K562 (cell line): ENCODE results near the gene TPGS1. TPM values are rescaled to one million over a fixed set of nuclear protein-coding genes. Genes with fewer than 3 reads are reported as not detected.

Source experiments
- ATAC-seq: fragments of 200-7000 bp; cut with Tn5 transposase; 3 replicates; pipeline ENCODE4 v1.9.1; 2020; ENCODE audit warnings: moderate library complexity
- BruUV-seq: library from RNA; stranded (reverse); fragments of 400-500 nt; replicated peaks from 2 replicates; lab custom pipeline; 2021; lab: Mats Ljungman, UMichigan
- CTCF ChIA-PET: fragments of 300-600 bp; formaldehyde crosslinking; extraction: SDS; loops from one replicate; lab custom pipeline; 2021; ENCODE audit warnings: low intra/inter-chr PET ratio; lab: Yijun Ruan, JAX
- POLR2A ChIA-PET: fragments of 300-600, 350-650 bp; sonication (Branson Sonifier 250); formaldehyde crosslinking; extraction: SDS; loops from one replicate; lab custom pipeline; 2021; ENCODE audit warnings: antibody characterized with exemption, inconsistent platforms; lab: Yijun Ruan, JAX
- DNase-seq, 4 experiments: peaks; one replicate each; pipeline versions ENCODE4 v3.0.0 to v3.0.0-alpha.2; 2011 to 2018; ENCODE audit warnings: low spot score in 3 of 4, mixed read lengths in 3 of 4; ENCODE audit errors: extremely low read depth in 1 of 4
- FAIRE-seq: peaks from 2 replicates; lab custom pipeline; 2011; peaks lifted over from hg19 to GRCh38; lab: Jason Lieb, UNC
- H2AFZ ChIP-seq: 2 replicates; pipeline ENCODE4 v1.6.0; 2011; ENCODE audit warnings: low read depth, low read length, control low read depth, inconsistent platforms
- H3K27ac ChIP-seq: fragments of 200-600 bp; 3 replicates; pipeline ENCODE4 v1.8.0; 2011; ENCODE audit warnings: low read depth, mild to moderate bottlenecking, control low read depth, inconsistent platforms, low read length, moderate library complexity, mixed read lengths; ENCODE audit errors: extremely low read depth
- H3K27me3 ChIP-seq, 2 experiments: fragments of 300-600 bp in 1 of 2; 2 replicates in 1 of 2; 3 replicates in 1 of 2; pipeline versions ENCODE4 v1.6.0 to v1.8.0; 2011; ENCODE audit warnings: inconsistent platforms in 2 of 2, low read length in 2 of 2, mild to moderate bottlenecking in 1 of 2, mixed read lengths in 1 of 2, moderate library complexity in 1 of 2; ENCODE audit not compliant: control insufficient read depth in 2 of 2, insufficient read depth in 2 of 2
- H3K36me3 ChIP-seq: fragments of 300-600 bp; 3 replicates; pipeline ENCODE4 v1.8.0; 2011; ENCODE audit warnings: mild to moderate bottlenecking, low read length, inconsistent platforms; ENCODE audit not compliant: control insufficient read depth, insufficient read depth
- H3K4me1 ChIP-seq, 2 experiments: fragments of 200-600 bp in 1 of 2; replicated peaks in 1 of 2; 2 replicates in 1 of 2; 3 replicates in 1 of 2; pipeline versions ENCODE4 v1.5.1 to v1.8.0; 2011; ENCODE audit warnings: inconsistent platforms in 2 of 2, low read length in 2 of 2, mild to moderate bottlenecking in 1 of 2, mixed read lengths in 1 of 2, moderate library complexity in 1 of 2; ENCODE audit not compliant: control insufficient read depth in 2 of 2, insufficient read depth in 2 of 2
- H3K4me2 ChIP-seq: 2 replicates; pipeline ENCODE4 v1.6.1; 2011; ENCODE audit warnings: low read length, control low read depth, inconsistent platforms, mixed read lengths; ENCODE audit not compliant: insufficient read depth
- H3K4me3 ChIP-seq: fragments of 200-600 bp; sonication (generic), shearing (Covaris generic); 2 replicates; pipeline ENCODE4 v1.5.1; 2016; ENCODE audit warnings: control low read depth, inconsistent platforms
- H3K79me2 ChIP-seq: fragments of 200-600 bp; 3 replicates; pipeline ENCODE4 v1.8.0; 2011; ENCODE audit warnings: low read length, inconsistent platforms; ENCODE audit not compliant: control insufficient read depth, insufficient read depth
- H3K9ac ChIP-seq, 2 experiments: 2 replicates each; pipeline versions ENCODE4 v1.6.0 to v1.6.1; 2011; ENCODE audit warnings: low read depth in 2 of 2, low read length in 2 of 2, control low read depth in 1 of 2, inconsistent platforms in 1 of 2, mild to moderate bottlenecking in 1 of 2, mixed read lengths in 1 of 2; ENCODE audit not compliant: insufficient read depth in 1 of 2
- H3K9me1 ChIP-seq: one replicate; pipeline ENCODE4 v1.6.0; 2011; ENCODE audit warnings: inconsistent platforms, mild to moderate bottlenecking, low read length, moderate library complexity; ENCODE audit not compliant: control insufficient read depth, insufficient read depth
- H3K9me3 ChIP-seq: replicated peaks from 2 replicates; pipeline ENCODE4 v1.5.1; 2011; ENCODE audit warnings: low read depth, low read length, inconsistent platforms; ENCODE audit not compliant: control insufficient read depth, insufficient read depth
- H4K20me1 ChIP-seq: replicated peaks from 2 replicates; pipeline ENCODE4 v1.6.1; 2011; ENCODE audit warnings: low read length, inconsistent platforms, mixed read lengths; ENCODE audit not compliant: control insufficient read depth, insufficient read depth
- CBFA2T3 ChIP-seq: fragments of 450-650 bp; IDR thresholded peaks from 2 replicates; pipeline ENCODE4 v1.6.1; 2017
- CBX1 ChIP-seq: sonication (generic); IDR thresholded peaks from 2 replicates; pipeline ENCODE4 v1.6.1; 2016; ENCODE audit warnings: antibody characterized with exemption, low read depth, mild to moderate bottlenecking
- CREM ChIP-seq: IDR thresholded peaks from 2 replicates; pipeline ENCODE4 v1.6.1; 2014; ENCODE audit warnings: antibody characterized with exemption, low read depth
- FOXJ3 ChIP-seq: sonication (generic); formaldehyde crosslinking; IDR thresholded peaks from 2 replicates; pipeline ENCODE4 v1.4.0; 2020; ENCODE audit warnings: mild to moderate bottlenecking, missing genetic modification reagents
- NR2C1 ChIP-seq, 2 experiments: fragments of 450-650 bp; IDR thresholded peaks; 2 replicates each; pipeline ENCODE4 v1.6.1; 2017; ENCODE audit warnings: mild to moderate bottlenecking in 2 of 2, antibody characterized with exemption in 1 of 2, inconsistent platforms in 1 of 2, missing compliant biosample characterization in 1 of 2, missing genetic modification characterization in 1 of 2
- POLR2B ChIP-seq: fragments of 450-650 bp; IDR thresholded peaks from 2 replicates; pipeline ENCODE4 v1.6.1; 2018; ENCODE audit warnings: low read depth; ENCODE audit not compliant: partially characterized antibody
- PRPF4 ChIP-seq: fragments of 200-400 bp; formaldehyde crosslinking; IDR thresholded peaks from one replicate; pipeline ENCODE4 v1.6.1; 2017; ENCODE audit warnings: low read length, low read depth, mild to moderate bottlenecking; ENCODE audit not compliant: insufficient read depth, poor library complexity, severe bottlenecking
- SIRT6 ChIP-seq: IDR thresholded peaks from one replicate; pipeline ENCODE4 v1.6.1; 2012; ENCODE audit warnings: low read depth, mild to moderate bottlenecking, control low read depth, inconsistent platforms, low read length, moderate library complexity
- SLC30A9 ChIP-seq: fragments of 250-450 bp; sonication (Bioruptor Pico); IDR thresholded peaks from 2 replicates; pipeline ENCODE4 v1.8.0; 2022; ENCODE audit warnings: mild to moderate bottlenecking, moderate library complexity
- YY1 ChIP-seq, 3 experiments: IDR thresholded peaks; 2 replicates each; pipeline ENCODE4 v1.6.1; 2011; ENCODE audit warnings: low read length in 2 of 3, mild to moderate bottlenecking in 2 of 3, moderate library complexity in 2 of 3, borderline replicate concordance in 1 of 3, control low read depth in 1 of 3, low read depth in 1 of 3; ENCODE audit not compliant: insufficient read depth in 3 of 3, insufficient replicate concordance in 2 of 3, control insufficient read depth in 1 of 3, insufficient read length in 1 of 3; ENCODE audit errors: extremely low read depth in 1 of 3
- ZNF699 ChIP-seq: fragments of 250-450 bp; sonication (Bioruptor Pico); IDR thresholded peaks from 2 replicates; pipeline ENCODE4 v1.8.0; 2021; ENCODE audit warnings: mild to moderate bottlenecking, moderate library complexity; ENCODE audit not compliant: insufficient replicate concordance
- WGBS: fragments of 100-300 bp; shearing (Covaris generic); methylation state at CpG from one replicate; pipeline ENCODE4 v1.1.6; 2016; ENCODE audit warnings: low coverage, mixed read lengths; ENCODE audit not compliant: insufficient coverage; ENCODE audit errors: missing lambda C conversion rate; 5-methylcytosine and 5-hydroxymethylcytosine counted together
- in situ Hi-C: fragments of 300-500 bp; cut with MboI; formaldehyde crosslinking; loops from 4 replicates; pipeline ENCODE4 v1.15.0; 2018; ENCODE audit warnings: inconsistent platforms, mixed read lengths
- intact Hi-C: fragments of 100-400 bp; cut with micrococcal nuclease; formaldehyde crosslinking; loops from 2 replicates; pipeline ENCODE4 v1.14.2; 2022
- polyA plus RNA-seq, 8 experiments: library from polyadenylated mRNA; depleted of rRNA in 4 of 8; stranded (reverse) in 5 of 8; unstranded in 3 of 8; fragments of >200 nt; fragmentation: Nextera tagmentation in 2 of 8; fragmentation: Illumina TruSeq in 1 of 8; extraction: Ambion mirVana in 2 of 8; extraction: Trizol in 1 of 8; gene quantifications; 2 replicates each; pipeline versions ENCODE4 v1.2.1 to v1.2.3, GENCODE V29; 2011 to 2014; ENCODE audit warnings: inconsistent platforms in 1 of 8, missing spikeins in 1 of 8
- total RNA-seq, 7 experiments: library from RNA; depleted of rRNA in 6 of 7; stranded (reverse); fragments of >200 nt in 6 of 7; fragmentation: Illumina TruSeq in 2 of 7; extraction: Trizol in 2 of 7; gene quantifications; 2 replicates each; pipeline versions ENCODE4 v1.2.1 to v1.2.3, GENCODE V29; 2011 to 2021; ENCODE audit warnings: low replicate concordance in 1 of 7
- TF ChIP-seq, protein P1 (sequence below), 2 experiments: fragments of 450-650 bp in 1 of 2; sonication (generic) in 1 of 2; formaldehyde crosslinking; conservative IDR thresholded peaks; 2 replicates each; pipeline versions ENCODE4 v1.4.0 to v1.8.1; 2020 to 2022; ENCODE audit warnings: mild to moderate bottlenecking in 1 of 2, missing genetic modification reagents in 1 of 2
- TF ChIP-seq, protein P2 (sequence below), 2 experiments: fragments of 250-450 bp in 1 of 2; fragments of 450-650 bp in 1 of 2; sonication (Bioruptor Pico) in 1 of 2; IDR thresholded peaks; 2 replicates each; pipeline versions ENCODE4 v1.6.1 to v1.8.0; 2016 to 2021; ENCODE audit warnings: mild to moderate bottlenecking in 2 of 2, moderate library complexity in 2 of 2, missing compliant biosample characterization in 1 of 2, missing genetic modification characterization in 1 of 2
- TF ChIP-seq, protein P3 (sequence below): fragments of 250-450 bp; sonication (Bioruptor Pico); IDR thresholded peaks from 2 replicates; pipeline ENCODE4 v1.4.0; 2020; ENCODE audit warnings: borderline replicate concordance
- TF ChIP-seq, protein P4 (sequence below): sonication (generic); formaldehyde crosslinking; IDR thresholded peaks from 2 replicates; pipeline ENCODE4 v1.8.0; 2022; ENCODE audit warnings: mild to moderate bottlenecking, missing genetic modification reagents

The TPGS1 gene
- total and polyA plus RNA-seq, 9 of the 15 experiments (the other 6 are each of a cell fraction or from before 2014, with no cell fraction given), result 0.30 to 31.6 (median 1.2) TPM; not detected in 2

DNA sequence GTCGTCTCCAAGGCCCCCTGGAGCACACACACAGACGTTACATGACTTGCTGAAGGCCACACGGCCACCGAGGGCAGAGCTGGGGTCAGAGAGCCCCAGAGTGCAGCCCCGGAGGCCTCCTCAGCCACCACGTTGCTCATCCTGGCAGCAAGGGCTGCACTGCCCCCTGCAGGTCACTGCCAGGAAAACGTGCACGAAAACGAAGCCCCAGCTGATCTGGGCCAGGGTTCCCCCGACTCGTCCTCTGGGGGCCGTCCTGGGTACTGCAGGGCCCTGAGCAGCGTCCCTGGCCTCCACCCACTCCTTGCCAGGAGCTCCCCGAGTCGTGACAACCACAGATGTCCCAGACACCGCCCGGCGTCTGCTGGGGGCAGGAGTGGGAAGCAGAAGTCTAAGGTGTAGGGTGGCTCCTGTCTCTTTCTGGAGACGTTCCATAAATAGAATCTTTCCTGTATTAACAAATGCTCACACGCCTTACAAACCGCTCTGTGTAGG lies 3.4 kb downstream of the TPGS1 start:
- H3K9me3 ChIP-seq, result peaks cover 4% of the 10 kb centered on the region; the same call in 1 of the 2 replicates
- H3K4me3 ChIP-seq, result no peak overlapping the region
- peaks cover 24% of the 10 kb centered on the region; the same call in 2 of the 3 replicates for H3K36me3 ChIP-seq
- in situ Hi-C loops, result no loop called here
- 29% methylated on average over 20 of the region's 21 CpGs for WGBS
- H2AFZ ChIP-seq, result 0 out of 2 replicates have a peak overlapping the region, but pooled peaks have one; percentile 4
- intact Hi-C loops, result no loop called here
- peaks cover 16 to 78% of the 10 kb centered on the region in 2 experiments; a peak in 4 of 5 replicates for H3K4me1 ChIP-seq
- peak overlapping the region; percentile 4; the same call in 2 of the 3 replicates for H3K27ac ChIP-seq
- POLR2A ChIA-PET, result interaction anchor here (0.6 to 2.0 kb wide), 10 partner anchors 10 to 352 kb away, joined by 3 to 8 read pairs (median 4); no protein-coding TSS in a partner anchor
- CTCF ChIA-PET, result no interaction called here
- H3K27me3 ChIP-seq, result no peaks in the 10 kb centered on the region; a peak in 1 of 5 replicates
- H3K79me2 ChIP-seq, result peaks cover 16% of the 10 kb centered on the region; the same call in 2 of the 3 replicates
- H3K4me2 ChIP-seq, result peak overlapping the region; percentile 6; the same call in 1 of the 2 replicates
- peak overlapping the region; percentile 2 to 81; a peak in 3 of 4 replicates for H3K9ac ChIP-seq
- BruUV-seq, result no TSS peak
- peaks cover 4% of the 10 kb centered on the region for H3K9me1 ChIP-seq
- FAIRE-seq, result peak; percentile 85
- DNase-seq, result peak; percentile 69 to 92 (median 76)
- ATAC-seq, result peak; percentile 70
- H4K20me1 ChIP-seq, result no peaks in the 10 kb centered on the region
- no peak for TF ChIP-seq ZNF699 (CRISPR knock-in tag)
- no peak for TF ChIP-seq SIRT6
- TF ChIP-seq CBFA2T3, result no peak
- peak; percentile 70; the same call in 1 of the 2 replicates for TF ChIP-seq CBX1
- TF ChIP-seq, protein P1, sequence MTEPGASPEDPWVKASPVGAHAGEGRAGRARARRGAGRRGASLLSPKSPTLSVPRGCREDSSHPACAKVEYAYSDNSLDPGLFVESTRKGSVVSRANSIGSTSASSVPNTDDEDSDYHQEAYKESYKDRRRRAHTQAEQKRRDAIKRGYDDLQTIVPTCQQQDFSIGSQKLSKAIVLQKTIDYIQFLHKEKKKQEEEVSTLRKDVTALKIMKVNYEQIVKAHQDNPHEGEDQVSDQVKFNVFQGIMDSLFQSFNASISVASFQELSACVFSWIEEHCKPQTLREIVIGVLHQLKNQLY (CRISPR knock-in tag; conservative IDR thresholded peaks at IDR 0.05), result no peak
- TF ChIP-seq SLC30A9 (CRISPR knock-in tag), result no peak
- TF ChIP-seq, protein P2, sequence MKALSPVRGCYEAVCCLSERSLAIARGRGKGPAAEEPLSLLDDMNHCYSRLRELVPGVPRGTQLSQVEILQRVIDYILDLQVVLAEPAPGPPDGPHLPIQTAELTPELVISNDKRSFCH (CRISPR knock-in tag; IDR thresholded peaks at IDR 0.05), result no peak
- TF ChIP-seq, protein P2 (tag; IDR thresholded peaks at IDR 0.05), result no peak
- no peak for TF ChIP-seq PRPF4
- TF ChIP-seq, protein P3, sequence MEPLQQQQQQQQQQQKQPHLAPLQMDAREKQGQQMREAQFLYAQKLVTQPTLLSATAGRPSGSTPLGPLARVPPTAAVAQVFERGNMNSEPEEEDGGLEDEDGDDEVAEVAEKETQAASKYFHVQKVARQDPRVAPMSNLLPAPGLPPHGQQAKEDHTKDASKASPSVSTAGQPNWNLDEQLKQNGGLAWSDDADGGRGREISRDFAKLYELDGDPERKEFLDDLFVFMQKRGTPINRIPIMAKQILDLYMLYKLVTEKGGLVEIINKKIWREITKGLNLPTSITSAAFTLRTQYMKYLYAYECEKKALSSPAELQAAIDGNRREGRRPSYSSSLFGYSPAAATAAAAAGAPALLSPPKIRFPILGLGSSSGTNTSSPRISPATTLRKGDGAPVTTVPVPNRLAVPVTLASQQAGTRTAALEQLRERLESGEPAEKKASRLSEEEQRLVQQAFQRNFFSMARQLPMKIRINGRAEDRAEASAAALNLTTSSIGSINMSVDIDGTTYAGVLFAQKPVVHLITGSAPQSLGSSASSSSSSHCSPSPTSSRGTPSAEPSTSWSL (CRISPR knock-in tag), result no peak
- peak; percentile 84 for TF ChIP-seq CREM
- TF ChIP-seq YY1 (IDR thresholded peaks at IDR 0.05; ENCODE audit: borderline replicate concordance in 1 of 3, control insufficient read depth in 1 of 3, extremely low read depth in 1 of 3, insufficient read depth in 3 of 3, insufficient read length in 1 of 3, insufficient replicate concordance in 2 of 3, low read depth in 1 of 3, low read length in 2 of 3), result peak in 2 of 3 experiments; percentile 38 to 44
- TF ChIP-seq FOXJ3 (CRISPR knock-in tag), result no peak
- no peak for TF ChIP-seq NR2C1 (IDR thresholded peaks at IDR 0.05)
- no peak for TF ChIP-seq NR2C1 (tag; IDR thresholded peaks at IDR 0.05)
- TF ChIP-seq, protein P4, sequence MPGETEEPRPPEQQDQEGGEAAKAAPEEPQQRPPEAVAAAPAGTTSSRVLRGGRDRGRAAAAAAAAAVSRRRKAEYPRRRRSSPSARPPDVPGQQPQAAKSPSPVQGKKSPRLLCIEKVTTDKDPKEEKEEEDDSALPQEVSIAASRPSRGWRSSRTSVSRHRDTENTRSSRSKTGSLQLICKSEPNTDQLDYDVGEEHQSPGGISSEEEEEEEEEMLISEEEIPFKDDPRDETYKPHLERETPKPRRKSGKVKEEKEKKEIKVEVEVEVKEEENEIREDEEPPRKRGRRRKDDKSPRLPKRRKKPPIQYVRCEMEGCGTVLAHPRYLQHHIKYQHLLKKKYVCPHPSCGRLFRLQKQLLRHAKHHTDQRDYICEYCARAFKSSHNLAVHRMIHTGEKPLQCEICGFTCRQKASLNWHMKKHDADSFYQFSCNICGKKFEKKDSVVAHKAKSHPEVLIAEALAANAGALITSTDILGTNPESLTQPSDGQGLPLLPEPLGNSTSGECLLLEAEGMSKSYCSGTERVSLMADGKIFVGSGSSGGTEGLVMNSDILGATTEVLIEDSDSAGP (CRISPR knock-in tag), result peak; percentile 40; the same call in 1 of the 2 replicates
- no peak for TF ChIP-seq POLR2B
